HG02943 (cell line): ENCODE results near the gene PARS2.
"Not testable (repeated sequence)": the region's sequence is repeated elsewhere in the genome, so short reads cannot be mapped to it uniquely, and the experiment has no call there.

Experiments used
- ATAC-seq: cut with Tn5 transposase; IDR thresholded peaks from one replicate; pipeline ENCODE4 v1.9.1; 2021; ENCODE audit warnings: mild to moderate bottlenecking, low read depth, moderate library complexity; ENCODE audit not compliant: unreplicated experiment

The PARS2 gene

DNA sequence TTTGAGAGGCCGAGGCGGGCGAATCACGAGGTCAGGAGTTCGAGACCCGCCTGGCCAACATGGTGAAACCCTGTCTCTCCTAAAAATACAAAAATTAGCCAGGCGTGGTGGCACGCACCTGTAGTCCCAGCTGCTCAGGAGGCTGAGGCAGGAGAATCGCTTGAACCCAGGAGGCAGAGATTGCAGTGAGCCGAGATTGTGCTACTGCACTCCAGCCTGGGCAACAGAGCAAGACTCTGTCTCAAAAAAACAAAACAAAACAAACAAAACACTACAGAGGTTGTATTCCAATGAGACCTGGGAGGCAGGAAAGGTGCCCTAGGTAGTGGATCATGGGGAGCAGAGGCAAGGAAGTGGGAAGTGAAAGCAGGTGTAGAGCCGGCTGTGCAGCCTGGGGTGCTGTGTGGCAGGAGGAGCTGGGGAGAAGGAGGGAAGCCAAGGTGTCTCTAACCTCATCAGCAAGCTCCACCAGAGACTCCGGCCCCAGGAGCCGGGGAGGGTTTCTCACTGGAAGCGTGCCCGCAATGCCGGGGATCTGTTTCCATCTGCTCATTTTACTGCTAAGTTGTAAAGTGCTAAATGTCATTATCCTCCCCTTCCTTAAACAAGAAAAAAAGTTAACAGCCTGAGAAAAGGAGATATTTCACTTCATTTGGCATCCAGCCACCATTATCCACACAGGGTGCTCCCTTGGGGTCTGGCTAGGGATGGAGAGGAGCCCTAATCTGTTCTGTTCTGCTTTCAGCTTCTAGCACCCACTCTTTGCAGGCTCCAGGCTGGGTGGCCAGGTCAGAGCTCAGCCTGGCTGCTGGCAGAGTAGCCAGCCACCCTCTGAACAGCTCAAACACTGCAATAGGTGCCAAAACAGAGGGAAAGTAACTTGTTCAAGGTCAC lies 11.8 kb upstream of the PARS2 start:
- ATAC-seq, result not testable (repeated sequence)

DNA sequence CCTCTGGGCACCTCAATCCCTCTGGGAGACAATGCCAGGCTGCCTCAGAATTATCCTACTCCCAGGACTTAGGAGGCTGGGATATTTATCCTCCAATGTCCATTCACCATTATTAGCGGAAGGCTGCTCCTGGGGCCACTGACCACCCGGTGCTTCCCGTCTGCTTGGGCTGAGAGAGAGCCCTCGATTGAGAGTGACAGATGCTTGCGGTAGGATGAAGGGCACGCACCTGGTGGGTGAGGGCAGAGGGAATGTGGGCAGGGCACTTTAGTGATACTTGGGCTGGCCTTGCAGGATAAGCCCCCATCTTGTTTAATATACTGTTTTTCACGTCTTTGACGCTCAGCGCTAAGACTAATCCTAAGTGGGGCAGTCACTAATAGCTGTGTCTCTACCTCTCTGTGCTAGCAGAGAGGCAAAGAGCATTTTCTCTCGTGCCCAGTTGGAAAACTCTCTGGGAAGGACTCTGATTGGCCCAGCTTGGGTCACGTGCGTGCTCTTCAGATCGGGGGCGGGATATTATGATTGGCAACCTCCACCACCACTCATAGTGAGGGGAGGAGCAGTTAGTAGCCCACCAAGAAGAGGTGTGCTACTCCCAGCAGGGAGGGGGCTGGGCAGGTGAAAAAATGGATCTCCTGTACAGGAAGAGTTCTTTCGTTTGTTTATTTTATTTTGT lies 10.6 kb upstream of the PARS2 start:
- no peak for ATAC-seq

DNA sequence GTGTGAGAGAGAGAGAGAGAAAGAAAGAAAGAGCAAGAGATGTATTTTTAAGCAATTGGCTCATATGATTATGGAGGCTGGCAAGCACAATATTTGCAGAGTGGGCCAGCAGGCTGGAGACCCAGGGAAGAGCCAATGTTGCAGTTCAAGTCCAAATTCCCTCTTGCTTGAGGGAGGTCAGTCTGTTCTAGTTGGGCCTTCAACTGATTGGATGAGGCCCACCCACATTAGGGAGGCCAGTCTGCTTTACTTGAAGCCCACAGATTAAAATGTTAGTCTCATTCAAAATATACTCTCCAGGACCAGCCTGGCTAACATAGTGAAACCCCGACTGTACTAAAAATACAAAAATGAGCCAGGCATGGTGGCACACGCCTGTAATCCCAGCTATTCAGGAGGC lies 8.6 kb upstream of the PARS2 start:
- ATAC-seq, result no peak

DNA sequence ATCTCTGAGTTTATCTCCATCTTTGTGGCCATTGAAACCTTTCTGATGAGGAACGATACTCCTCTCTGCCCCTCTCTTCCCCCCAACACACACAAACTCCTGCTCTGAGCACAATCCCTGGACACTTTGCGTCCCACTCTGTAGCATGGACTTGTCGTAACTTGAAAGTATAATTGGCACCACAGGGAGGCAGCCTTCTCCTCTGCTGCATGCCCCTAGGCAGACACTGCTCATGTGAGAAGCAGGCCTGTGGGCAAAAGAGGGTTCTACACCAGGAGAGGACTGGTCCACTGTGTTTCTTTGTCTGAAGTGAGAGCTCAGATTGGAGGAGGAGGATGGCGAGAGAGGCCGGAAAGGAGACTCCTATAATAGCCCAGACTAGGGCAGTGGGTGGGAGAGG lies 3.8 kb upstream of the PARS2 start:
- ATAC-seq, result no peak

DNA sequence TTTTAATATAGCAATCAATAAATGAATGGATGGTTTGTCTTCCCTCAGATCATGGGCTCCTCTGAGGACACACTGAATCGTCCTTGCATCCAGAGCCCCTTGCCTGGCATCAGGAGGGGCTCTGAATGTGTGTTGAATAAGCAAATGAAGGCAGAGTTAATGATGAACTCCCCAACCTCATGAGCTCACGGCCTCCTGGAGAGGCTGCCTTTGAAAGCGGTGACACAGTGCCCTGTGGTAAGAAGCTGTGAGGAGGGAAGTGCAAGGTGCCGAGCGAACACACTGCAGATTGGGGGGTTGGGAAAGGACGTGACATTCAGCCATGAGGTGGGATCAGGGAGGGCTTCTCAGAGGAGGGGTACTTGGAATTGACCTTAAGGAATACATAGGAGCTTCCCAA lies 3.2 kb upstream of the PARS2 start:
- no peak for ATAC-seq

DNA sequence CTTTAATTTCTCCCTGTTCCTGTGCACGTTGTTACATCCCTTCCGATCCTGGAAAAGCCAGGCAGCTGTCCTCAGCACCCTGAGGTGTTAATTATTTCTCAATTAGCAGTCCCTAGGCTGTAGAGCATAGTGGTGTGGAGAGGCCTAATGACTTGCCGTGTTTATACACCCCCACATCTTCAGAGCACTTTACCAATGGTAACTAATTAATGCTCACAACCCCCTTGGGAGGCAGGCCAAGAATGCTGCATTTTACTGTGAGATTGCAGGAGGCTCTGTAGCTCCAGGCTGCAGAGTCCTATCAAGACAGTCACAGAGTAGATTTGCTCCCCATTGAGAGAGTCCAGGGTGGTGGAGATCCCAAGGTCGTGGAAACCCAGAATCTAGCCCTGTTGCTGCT lies 2.4 kb upstream of the PARS2 start:
- no peak for ATAC-seq

DNA sequence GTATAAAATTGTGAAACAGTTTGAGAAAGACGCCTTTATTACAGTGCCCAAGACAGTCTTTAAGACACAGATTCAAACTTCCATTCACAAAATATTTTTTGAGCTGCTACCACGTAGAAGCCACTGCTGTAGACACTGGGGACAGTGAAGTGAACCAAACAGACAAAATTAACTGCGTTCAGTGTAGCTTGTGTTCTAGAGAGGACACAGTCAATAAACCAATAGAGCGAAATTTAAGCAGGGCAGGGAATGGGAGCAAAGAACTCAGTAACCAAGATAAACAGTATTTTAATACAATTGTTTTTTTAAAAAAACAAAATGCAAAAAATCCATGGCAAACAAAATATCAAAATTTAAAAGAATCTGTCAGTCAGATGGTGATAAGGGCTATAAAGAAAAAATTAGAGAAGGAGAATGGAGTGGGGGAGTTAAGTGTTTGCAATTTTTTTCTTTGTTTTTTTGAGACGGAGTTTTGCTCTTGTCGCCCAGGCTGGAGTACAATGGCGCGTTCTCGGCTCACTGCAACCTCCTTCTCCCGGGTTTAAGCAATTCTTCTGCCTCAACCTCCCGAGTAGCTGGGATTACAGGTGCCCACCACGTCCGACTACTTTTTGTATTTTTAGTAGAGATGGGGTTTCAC lies 719 bp upstream of the PARS2 start:
- peak; percentile 26 for ATAC-seq

DNA sequence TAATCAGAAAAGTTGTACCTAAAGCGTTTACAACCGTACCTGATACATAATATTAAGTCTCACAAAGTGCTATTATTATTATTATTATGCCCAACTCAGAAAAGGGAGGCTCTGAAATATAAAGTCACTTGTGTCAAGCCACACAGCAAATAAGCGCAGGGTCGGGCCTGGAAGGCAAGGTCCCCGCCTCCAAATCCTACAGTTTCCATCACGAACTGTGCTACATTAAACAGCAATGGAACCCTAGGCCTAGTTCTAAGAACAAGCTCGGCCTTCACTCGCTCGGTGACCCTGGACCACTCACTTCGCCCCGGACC lies 549 bp downstream of the PARS2 start:
- no peak for ATAC-seq

DNA sequence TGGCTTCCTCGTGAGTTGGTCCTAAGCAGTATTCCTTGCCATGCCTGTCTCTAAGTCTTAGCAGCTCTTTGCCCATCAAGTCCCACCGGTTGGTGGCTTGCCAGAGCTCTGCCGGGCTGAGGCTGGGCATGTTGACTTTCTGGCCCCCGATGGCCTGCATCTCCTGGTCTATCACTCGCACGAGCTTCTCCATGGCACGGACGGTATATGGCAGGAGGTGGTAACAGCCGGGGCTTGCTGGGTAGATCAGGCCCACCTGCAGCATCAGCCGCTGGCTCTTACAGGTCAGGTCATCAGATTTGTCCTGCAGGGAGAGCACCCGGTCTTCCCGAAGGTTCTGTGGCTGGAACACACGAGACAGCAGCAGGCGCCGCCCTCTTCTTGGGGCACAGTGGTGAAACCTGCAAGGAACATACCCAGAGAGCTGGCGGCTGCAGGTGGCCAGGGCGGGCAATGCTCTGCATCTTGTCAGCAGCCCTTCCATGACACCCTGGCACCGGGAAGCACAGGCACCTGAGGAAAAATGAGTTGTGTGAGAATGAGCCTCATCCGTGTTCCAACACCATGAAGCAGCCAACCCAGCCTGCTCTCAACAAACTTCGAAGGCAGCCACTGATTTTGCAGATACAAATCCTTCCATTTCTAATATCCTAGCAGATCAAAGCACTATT lies 5.5 kb downstream of the PARS2 start:
- ATAC-seq, result no peak

DNA sequence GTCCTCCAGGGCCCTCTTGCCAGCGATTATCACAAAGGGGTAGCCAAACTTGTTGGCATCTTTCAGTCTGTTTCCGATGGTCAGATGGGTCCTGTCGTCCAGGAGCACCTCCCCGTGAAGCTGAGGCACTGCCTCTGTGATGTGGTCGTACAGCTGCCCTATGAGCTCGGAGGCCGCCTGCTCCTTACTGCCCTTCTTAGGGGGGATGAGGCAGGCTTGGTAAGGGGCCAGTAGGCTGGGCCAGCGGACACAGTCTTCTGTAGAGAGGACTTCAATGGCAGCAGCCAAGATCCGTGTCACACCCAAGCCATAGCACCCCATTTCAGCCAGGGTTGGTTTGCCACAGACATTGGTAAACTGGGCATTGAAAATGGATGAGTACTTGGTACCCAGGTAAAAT lies 6.5 kb downstream of the PARS2 start:
- no peak for ATAC-seq

DNA sequence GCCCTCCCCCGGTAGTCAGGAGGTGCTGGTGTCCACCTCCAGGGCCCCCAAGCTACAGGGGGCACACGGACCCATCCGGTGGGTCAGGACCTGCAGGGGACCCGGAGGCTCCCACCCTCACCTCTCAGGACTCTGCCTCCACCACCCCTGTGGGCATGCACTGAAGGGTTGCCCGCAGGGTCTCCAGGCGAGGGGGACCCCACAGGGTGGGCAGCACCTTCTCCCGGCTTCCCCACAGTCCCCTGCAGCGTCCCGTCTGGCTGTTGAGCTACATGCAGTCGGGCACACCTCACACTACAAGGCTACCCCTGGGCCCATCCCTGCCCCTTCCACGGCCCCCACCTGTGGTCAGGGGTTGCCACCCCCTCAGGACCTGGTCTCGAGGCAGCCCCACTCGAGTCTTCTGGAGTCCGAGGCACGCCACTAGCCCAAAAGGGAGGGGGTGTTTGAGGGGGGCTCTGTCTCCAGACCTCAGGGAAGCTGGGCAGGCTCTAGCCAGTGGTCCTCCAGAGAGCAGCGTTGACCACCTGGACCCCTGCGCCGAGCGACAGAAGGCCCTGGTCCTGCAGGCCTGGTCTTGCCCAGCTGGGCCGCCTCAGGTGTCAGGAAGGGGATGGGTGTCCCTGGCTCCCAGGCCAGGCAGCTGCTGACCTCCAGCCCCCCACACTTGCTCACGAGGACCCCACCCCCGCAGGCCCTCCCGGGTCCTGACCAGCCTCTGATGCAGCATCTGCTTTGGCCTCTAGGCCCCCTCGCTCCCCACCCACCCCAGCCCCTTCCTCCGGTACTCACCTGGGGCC lies 9.6 kb downstream of the PARS2 start:
- no peak for ATAC-seq

DNA sequence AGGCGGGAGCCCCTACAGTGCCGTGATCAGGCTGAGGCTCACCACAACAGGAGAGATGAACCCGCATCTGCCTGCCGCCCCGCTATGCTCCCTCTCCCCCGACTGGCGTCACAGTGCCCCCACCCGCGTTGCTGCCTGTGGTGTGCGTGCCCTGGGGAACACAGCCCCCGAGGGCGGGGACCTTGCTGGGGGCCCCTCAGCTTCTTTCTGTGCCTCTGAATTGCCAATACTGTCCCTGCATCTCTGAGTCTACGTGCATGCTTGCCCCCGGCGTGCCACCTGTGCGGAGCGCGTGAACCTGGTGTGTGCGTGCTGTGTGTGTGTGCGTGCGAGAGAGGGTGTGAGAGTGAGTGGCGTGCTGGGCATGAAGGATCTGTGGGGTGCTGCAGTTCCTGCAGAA lies 10.3 kb downstream of the PARS2 start:
- ATAC-seq, result no peak

DNA sequence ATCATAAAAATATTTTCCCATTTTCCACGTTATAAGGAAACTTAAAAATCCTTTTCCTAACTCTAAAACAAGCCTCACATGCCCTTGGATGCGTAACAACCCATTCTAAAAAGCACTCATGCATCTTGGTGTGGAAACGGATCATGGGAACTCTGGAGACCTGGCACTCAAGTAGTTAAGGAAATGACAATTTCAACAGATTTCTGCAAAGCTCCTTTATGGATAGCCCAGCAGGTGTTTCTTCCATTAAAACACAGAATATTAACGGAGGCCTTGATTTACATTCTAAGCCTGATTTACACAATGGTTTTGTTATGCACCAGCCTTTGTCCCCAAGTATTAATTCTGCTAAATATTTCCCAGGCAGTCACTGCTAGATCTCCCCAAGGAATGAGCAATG lies 12.9 kb downstream of the PARS2 start:
- no peak for ATAC-seq

DNA sequence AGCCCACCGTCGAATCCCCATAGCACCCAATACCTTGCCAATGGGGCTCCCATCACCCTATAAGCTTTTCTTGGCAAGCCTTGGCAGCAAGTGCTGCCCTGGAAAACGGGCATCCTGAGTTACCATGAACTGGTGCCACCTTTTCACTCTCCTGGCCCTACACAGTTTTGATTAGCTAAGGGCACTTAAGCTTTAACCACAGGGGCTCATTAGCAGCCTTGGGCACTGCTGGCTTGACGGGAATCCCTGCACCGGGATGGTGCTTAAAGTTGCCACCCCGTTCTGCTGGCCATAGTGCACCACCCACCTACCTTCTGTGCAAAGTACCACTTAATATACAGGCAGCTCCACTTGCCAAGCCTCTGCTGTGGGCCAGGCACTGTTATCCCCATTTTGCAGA lies 13.7 kb downstream of the PARS2 start:
- no peak for ATAC-seq

DNA sequence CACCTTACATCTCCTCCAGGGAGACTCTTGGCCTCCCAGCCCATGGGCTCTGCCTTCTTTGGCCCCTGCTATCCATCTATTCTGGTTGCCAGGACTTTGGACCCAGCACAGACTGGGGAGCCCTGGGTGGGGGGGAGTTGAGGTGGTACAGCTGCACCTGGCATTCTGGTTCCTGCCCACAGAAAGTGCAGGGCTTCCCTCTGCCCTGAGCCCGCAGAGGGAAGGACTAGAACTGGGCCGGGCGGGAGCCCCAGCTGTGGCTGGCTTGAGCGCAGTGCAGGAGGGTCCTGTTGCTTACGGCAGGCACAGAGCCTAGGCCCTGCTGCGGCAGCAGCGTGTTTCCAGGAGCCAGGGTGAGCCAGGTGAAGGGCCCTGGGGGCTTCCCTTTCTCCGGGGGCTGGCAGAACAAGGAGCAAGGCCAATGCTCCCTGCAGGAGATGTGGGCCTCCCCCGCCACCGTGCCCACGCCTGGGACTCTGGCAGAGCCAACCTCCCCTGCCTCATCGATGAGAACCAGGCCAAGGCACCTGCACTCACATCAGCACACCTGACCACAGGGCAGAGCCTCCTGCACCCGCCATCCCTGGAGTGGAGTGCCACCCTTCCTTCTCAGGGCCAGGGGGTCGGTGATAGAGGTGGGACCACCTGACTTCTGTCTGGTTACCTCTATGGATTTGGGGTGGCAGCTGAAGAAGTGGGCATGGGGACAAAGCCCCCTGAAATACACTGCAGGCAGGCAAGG lies 16.1 kb downstream of the PARS2 start:
- no peak for ATAC-seq

DNA sequence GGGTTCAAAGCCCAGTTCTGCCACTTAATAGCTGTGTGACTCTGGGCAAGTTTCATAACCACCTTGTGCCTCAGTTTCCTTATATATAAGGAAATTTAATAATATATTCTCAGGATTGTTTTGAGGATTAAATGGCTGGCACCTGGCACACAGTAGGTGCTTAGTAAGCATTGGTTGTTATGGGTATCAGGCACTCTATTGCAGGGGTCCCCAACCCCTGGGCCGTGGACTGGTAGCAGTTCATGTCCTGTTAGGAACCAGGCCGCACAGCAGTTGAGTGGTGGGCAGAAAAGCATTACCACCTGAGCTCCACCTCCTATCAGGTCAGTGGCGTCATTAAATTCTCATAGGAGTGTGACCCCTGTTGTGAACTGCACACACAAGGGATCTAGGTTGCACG lies 18.5 kb downstream of the PARS2 start:
- ATAC-seq, result no peak

DNA sequence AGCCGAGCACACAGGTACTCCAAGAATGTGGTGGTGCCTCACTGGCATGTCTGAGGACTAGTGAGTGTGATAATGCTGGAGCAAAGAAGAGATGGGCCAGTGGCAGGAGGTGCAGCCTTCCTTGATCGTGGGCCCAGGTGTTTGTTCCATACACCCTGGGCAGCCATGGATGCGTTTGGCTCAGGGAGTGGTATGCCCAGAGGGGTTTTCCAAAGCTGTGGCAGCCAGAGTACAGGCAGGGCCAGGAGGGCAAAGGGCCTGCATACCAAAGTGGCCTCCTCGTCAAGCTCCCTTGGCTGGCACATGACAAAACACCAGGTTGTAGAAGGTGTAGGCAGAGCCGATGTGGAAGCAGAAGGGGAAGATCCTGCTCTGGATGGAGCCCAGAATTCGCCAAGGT lies 19.0 kb downstream of the PARS2 start:
- no peak for ATAC-seq

DNA sequence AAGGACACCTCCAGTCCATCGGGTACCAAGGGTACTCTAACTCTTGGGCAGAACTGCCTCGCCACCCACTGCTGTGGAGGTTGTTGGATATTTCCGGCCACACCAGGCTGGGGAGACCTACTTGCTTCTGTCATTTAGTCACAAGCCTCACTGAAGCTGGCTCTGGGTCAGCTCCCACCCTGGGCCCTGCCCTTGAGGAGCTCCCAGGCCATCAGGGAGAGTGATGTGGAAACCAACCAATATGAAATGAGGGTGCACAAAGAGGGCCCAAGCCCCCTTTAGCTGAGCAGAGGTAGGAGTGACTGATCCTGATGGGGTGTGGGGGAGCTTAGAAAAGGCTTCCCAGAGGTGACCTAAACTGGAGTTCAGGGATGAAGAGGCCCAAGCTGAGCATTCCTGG lies 19.6 kb downstream of the PARS2 start:
- no peak for ATAC-seq

DNA sequence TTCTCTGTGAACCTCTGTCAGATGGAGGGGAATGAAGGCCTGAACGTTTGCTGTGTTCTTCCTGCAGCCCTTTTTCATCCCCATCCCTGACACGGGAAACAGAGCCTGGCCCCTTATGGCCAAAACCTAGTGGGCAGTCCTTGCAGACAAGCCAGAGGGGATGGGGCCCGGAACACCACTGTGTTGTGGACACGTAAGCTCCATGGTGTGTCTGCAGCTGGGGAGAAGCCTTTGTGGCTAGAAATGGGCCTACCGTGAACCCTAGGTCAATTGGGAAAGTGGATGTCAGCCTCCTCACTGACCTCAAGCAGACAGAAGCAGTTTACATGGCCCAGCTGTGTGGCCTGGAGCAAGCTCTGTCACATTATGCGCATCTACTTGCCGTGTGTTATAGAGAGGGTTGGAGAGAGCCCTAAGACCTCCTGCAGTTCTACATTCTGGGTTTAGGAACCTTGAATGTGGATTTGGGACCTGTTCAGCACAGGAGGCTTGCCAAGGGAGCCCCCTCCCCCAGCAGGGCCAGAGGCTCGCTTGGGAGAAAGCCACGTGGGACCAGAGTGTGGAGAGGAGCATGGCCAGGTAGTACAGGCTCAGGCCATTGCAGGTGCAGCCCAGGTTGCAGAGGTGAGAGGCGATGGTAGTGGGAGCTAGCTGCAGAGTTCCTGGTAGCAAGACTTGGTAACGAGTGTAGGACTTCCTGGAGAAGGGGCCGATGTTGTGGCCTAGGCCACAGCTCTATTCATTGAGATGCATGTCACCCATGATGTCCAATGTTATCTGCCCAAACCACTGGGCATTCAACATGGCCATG lies 20.7 kb downstream of the PARS2 start:
- ATAC-seq, result no peak
